ES-I3 (cell line): ENCODE data around the gene MYOC.
"Not testable (repeated sequence)": the region's sequence is repeated elsewhere in the genome, so short reads cannot be mapped to it uniquely, and the experiment has no call there.

Source experiments
- H3K36me3 ChIP-seq: 2 replicates; pipeline ENCODE4 v1.6.1; 2013; ENCODE audit warnings: mild to moderate bottlenecking, low read length, control low read depth, moderate library complexity; ENCODE audit not compliant: insufficient read depth
- H3K4me1 ChIP-seq: 2 replicates; pipeline ENCODE4 v1.6.1; 2013; ENCODE audit warnings: mild to moderate bottlenecking, control low read depth, low read length; ENCODE audit not compliant: insufficient read depth
- H3K9ac ChIP-seq: 2 replicates; pipeline ENCODE4 v1.6.1; 2013; ENCODE audit warnings: low read depth, mild to moderate bottlenecking, low read length, moderate library complexity
- H3K9me3 ChIP-seq: 2 replicates; pipeline ENCODE4 v1.6.1; 2013; ENCODE audit warnings: mild to moderate bottlenecking, low read length, moderate library complexity; ENCODE audit not compliant: control insufficient read depth, insufficient read depth

MYOC gene

GRCh38 chr1:171663036-171663853, 10.8 kb upstream of the MYOC start:
- H3K4me1 ChIP-seq = no peaks in the 10 kb centered on the region; the same call in 1 of the 2 replicates
- no peak overlapping the region for H3K9ac ChIP-seq
- no peaks in the 10 kb centered on the region for H3K9me3 ChIP-seq
- H3K36me3 ChIP-seq = no peaks in the 10 kb centered on the region

- Histone ChIP-seq H3K9me3 (no peaks in the 10 kb centered on the region), H3K9ac (no peak overlapping the region), H3K4me1 (no peaks in the 10 kb centered on the region; the same call in 1 of the 2 replicates), H3K36me3 (no peaks in the 10 kb centered on the region)
These were observed 8.7 kb upstream of the MYOC start for GRCh38 chr1:171661076-171661650.

DNA sequence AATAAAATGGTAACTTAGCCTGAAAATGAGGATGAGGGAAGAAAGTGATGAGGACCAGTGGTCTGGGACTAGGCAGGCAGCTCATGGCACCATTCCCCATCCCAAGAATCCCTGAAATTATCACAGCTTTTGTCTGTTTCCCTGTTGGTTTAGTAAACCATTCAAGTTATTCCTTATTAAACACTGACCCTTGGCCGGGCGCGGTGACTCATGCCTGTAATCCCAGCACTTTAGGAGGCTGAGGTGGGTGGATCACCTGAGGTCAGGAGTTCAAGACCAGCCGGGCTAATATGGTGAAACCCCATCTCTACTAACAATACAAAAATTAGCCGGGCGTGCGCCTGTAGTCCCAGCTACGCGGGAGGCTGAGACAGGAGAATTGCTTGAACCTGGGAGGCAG, 3.7 kb upstream of the MYOC start:
- not testable (repeated sequence) for H3K36me3 ChIP-seq, H3K9ac ChIP-seq, H3K9me3 ChIP-seq
- peaks cover 15% of the 10 kb centered on the region for H3K4me1 ChIP-seq

DNA sequence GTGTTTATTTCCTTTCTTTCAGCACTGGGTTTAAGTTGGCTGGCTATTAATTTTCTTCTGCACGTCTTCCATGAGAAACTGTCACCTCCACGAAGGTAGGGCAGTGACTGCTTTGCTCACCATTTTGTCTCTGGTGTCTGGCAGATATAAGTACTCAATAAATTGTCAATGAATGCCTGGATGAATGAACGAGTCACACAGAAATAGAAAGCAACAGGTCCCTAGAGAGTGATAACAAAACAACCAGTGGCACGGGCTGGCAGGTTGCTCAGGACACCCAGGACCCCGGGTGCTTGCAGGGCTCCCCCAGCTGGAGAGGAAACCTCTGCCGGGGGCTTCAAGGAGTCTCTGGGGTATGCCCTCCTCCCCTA, 3.2 kb upstream of the MYOC start:
- no peak overlapping the region for H3K9ac ChIP-seq
- peaks cover 15% of the 10 kb centered on the region for H3K4me1 ChIP-seq
- H3K36me3 ChIP-seq = no peaks in the 10 kb centered on the region
- no peaks in the 10 kb centered on the region for H3K9me3 ChIP-seq

GRCh38 chr1:171654942-171655745, 2.7 kb upstream of the MYOC start:
- no peaks in the 10 kb centered on the region for H3K9me3 ChIP-seq
- no peaks in the 10 kb centered on the region for H3K36me3 ChIP-seq
- H3K9ac ChIP-seq = peak overlapping the region; percentile 22; the same call in 1 of the 2 replicates
- peaks cover 15% of the 10 kb centered on the region for H3K4me1 ChIP-seq

DNA sequence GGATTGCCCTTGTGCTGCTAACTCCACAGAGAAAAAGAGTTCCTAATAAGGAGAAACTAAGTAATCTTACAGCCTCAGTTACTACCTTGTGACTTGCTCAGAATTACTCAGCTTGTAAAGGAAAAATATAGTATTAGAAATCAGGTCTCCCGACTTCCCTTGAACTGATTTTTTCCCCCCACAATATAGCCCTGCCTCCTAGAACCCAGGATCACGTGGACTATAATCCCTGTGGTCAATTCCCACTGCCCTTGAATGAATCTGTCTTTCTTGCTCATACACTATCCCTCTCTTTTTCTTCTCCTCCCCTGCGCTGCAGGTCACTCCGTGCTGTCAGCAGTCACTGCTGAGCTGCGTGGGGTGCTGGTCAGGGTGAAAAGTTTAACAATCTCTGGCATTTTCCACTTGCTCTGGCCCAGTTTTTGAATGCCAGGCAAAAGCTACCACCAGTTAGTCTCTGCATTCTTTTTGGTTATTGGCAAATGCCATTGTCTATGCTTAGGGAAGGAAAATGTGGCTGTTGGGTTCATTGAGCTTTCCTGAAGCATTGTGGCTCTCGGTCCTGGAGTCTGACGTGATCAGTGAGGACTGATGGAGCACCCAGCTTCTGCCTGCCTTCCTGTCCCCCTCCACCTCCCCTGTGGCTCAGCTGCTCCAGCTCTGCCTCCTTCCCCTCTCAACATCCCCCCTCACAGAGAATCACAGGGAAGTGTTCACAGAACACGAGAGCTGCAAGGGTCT, 1.9 kb upstream of the MYOC start:
- Histone ChIP-seq H3K9ac (no peak overlapping the region), H3K4me1 (peaks cover 15% of the 10 kb centered on the region), H3K36me3 (no peaks in the 10 kb centered on the region), H3K9me3 (no peaks in the 10 kb centered on the region)

DNA sequence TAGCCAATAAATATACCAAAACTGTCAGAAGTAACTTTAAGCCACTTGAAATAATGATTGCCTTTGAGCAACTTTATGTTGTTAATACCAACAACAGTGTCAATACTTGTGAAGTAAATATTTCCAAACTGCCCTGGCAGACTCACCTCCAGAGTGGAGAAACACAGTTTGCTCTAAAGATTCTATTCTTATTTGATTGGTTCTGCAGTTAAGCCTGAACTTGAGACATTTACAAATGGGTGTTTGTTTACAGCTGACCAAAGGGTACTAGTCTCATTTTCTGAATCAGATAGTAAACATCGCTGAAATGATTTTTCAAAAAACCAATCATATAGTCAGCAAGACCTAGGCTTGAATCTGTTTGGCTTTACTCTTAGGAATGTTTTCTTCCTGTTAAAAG, 1.3 kb upstream of the MYOC start:
- Histone ChIP-seq H3K9me3 (no peaks in the 10 kb centered on the region), H3K36me3 (no peaks in the 10 kb centered on the region), H3K4me1 (peaks cover 15% of the 10 kb centered on the region)

DNA sequence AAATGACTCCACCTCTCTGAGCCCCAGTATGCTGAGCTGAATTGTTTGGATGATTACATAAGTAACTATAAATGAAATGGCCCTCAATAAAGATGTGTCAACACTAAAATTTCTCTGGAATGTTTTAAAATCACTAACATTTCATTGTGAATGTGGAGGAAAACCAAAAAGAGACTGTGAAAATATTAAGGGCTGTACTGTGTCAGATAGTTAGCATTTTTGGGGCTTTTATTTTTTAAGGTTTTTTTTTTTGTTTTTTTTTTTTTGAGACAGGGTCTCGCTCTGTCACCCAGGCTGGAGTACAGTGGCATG, 6.3 kb downstream of the MYOC start:
- Histone ChIP-seq H3K9me3 (no peaks in the 10 kb centered on the region), H3K4me1 (peaks cover 7% of the 10 kb centered on the region; the same call in 1 of the 2 replicates), H3K36me3 (no peaks in the 10 kb centered on the region), H3K9ac (no peak overlapping the region)

More for the DNA sequence above, 1.3 kb upstream of the MYOC start:
- no peak overlapping the region for H3K9ac ChIP-seq

DNA sequence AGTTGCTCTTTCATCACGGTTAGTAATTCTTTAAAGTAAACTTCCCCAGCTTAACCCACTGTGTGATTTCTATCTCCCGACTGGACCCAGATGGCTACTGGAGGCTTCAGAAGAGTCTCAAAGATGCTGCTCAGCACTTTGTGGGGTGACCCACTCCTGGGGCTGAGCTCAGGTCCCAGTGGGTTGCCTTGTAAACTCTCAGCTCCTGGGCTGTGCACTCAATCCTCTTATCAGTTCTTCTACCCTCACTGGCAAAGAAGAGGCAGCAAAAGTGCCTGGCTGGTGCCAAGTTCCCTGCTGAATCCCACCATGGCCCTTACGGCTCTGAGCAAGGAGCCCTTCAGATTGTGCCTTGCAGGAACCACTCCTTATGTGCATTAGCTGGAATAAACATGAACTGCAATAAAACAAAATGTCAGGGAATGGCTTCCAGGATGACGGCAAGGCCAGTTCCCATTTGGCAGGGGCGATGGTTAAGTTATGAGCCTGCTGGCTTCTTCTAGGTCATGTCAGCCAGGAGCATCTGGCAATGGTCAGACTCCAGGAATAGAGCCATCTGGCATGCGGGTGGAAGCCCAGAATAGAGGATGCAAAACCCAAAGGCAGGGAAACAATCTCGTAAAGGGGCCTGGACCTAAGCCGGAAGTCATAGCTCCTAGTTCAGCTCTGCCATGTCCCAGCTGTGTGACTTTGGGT, 6.8 kb downstream of the MYOC start:
- Histone ChIP-seq H3K36me3 (no peaks in the 10 kb centered on the region), H3K9ac (no peak overlapping the region), H3K4me1 (peaks cover 9% of the 10 kb centered on the region), H3K9me3 (no peaks in the 10 kb centered on the region)

DNA sequence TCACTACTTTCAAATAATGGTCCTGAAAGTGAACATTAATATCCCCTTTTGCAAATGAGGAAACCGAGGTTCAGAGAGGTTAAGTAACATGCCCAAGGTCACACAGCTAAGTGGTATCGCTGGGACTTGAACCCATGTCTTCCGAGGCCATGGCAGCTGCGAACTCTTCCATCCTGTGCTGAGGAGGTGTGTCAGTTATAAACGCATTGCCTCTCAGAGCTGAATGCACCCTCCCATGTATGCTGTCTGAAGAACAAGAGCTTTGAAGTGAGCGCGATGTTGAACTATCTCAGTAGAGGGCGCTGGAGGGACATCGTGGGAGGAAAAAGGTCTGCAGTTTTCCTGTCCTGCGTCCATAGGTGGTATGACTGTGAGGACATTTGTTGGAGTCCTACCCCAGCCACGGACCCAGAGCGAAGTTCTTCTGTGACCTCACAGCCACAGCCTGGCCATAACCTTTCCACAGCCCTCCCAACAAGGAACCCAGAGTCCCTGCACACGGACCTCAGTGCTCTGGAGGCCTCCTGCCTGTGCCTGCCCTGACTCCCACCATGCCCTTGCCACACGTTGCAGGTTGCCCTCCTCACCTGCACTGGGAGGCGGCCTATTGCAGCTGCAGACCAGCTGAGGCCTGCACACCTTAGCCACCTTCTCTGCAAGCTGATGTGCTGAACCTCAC, 7.5 kb downstream of the MYOC start:
- H3K4me1 ChIP-seq = peaks cover 11% of the 10 kb centered on the region
- H3K9ac ChIP-seq = no peak overlapping the region
- no peaks in the 10 kb centered on the region for H3K9me3 ChIP-seq
- no peaks in the 10 kb centered on the region for H3K36me3 ChIP-seq

- H3K9me3 ChIP-seq = no peaks in the 10 kb centered on the region
- no peaks in the 10 kb centered on the region for H3K36me3 ChIP-seq
- H3K4me1 ChIP-seq = peaks cover 11% of the 10 kb centered on the region
- no peak overlapping the region for H3K9ac ChIP-seq
These were observed 9.3 kb downstream of the MYOC start for GRCh38 chr1:171643156-171643555.

DNA sequence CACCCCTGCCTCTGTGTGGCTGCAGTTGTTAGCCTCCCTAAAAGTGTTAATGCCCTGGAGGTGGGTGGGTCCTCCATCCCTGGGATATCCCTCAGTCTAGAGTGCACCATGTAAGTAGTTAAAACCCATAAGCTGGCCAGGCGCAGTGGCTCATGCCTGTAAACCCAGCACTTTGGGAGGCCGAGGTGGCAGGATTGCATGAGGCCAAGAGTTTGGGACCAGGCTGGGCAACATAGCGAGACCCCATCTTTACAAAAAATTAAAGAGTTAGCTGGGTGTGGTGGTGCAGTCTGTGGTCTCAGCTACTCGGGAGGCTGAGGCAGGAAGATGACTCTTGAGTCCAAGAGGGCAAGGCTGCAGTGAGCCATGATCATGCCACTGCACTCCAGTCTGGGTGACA, 10.3 kb downstream of the MYOC start:
- Histone ChIP-seq H3K4me1 (peaks cover 11% of the 10 kb centered on the region), H3K9ac (no peak overlapping the region), H3K9me3 (no peaks in the 10 kb centered on the region)

GRCh38 chr1:171641076-171641864, 11.2 kb downstream of the MYOC start:
- Histone ChIP-seq H3K36me3 (no peaks in the 10 kb centered on the region), H3K9ac (peak overlapping the region; percentile 8; the same call in 1 of the 2 replicates), H3K4me1 (peaks cover 11% of the 10 kb centered on the region), H3K9me3 (no peaks in the 10 kb centered on the region)

More for the DNA sequence above, 10.3 kb downstream of the MYOC start:
- H3K36me3 ChIP-seq = no peaks in the 10 kb centered on the region
